ENCODE results near the gene RBMS1. TPM values are rescaled to one million over a fixed set of nuclear protein-coding genes. Genes with fewer than 3 reads are reported as not detected.
A peak's percentile ranks its signal among the peaks of the same experiment; 100 is the strongest.

The RBMS1 gene
- polyA plus RNA-seq, 1 donor from 2014 or later: 19.2 TPM

GRCh38 chr2:160298960-160299359 lies 194.6 kb downstream of the RBMS1 start:
- Mint-ChIP-seq H3K4me1 (peaks cover 0 to 2% (median 1%) of the 10 kb centered on the region in 3 donors), H3K27me3 (no peaks in the 10 kb centered on the region), H3K36me3 (peaks cover 12% of the 10 kb centered on the region)

GRCh38 chr2:160295519-160296207 lies 197.9 kb downstream of the RBMS1 start:
- Mint-ChIP-seq H3K9me3 (no peaks in the 10 kb centered on the region), H3K27me3 (no peaks in the 10 kb centered on the region), H3K36me3 (peaks cover 15% of the 10 kb centered on the region), H3K4me3 (no peak overlapping the region), H3K27ac (peak overlapping the region in 1 of 3 donors; percentile 63), H3K4me1 (peaks cover 0 to 2% (median 1%) of the 10 kb centered on the region in 3 donors)

More at GRCh38 chr2:160298960-160299359, 194.6 kb downstream of the RBMS1 start:
- H3K4me3 Mint-ChIP-seq: no peak overlapping the region
- H3K9me3 Mint-ChIP-seq: no peaks in the 10 kb centered on the region
- peak overlapping the region in 2 of 3 donors; percentile 1 to 6 for H3K27ac Mint-ChIP-seq

DNA sequence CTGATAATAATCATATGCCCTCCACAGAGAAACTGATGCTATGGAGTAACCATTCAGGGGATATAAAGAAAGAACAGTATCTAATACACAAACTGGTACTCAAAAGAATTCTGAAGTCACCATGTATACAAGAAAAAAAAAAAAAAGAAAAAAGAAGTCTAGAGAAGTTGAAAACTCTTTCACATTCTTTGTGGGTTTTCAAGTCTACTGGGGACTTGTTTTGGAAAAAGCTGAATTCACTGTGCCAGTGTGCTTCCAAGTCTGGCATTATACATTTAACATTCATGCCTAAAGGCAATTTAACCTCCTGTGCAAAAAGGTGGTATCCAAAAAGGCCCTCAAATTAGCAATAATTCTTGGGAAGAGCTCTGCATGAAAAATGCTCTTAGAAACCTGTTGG lies 198.7 kb downstream of the RBMS1 start:
- Mint-ChIP-seq H3K36me3 (peaks cover 12% of the 10 kb centered on the region), H3K4me1 (peaks cover 0 to 3% (median 2%) of the 10 kb centered on the region in 3 donors), H3K27me3 (no peaks in the 10 kb centered on the region), H3K9me3 (no peaks in the 10 kb centered on the region), H3K4me3 (no peak overlapping the region), H3K27ac (peak overlapping the region in 1 of 3 donors; percentile 63)

- peaks cover 0 to 3% (median 2%) of the 10 kb centered on the region in 3 donors for H3K4me1 Mint-ChIP-seq
- H3K27me3 Mint-ChIP-seq: no peaks in the 10 kb centered on the region
- no peak overlapping the region for H3K4me3 Mint-ChIP-seq
- peaks cover 12% of the 10 kb centered on the region for H3K36me3 Mint-ChIP-seq
- no peak overlapping the region for H3K27ac Mint-ChIP-seq
- no peaks in the 10 kb centered on the region for H3K9me3 Mint-ChIP-seq
Observed at GRCh38 chr2:160294339-160294803, 199.2 kb downstream of the RBMS1 start.

DNA sequence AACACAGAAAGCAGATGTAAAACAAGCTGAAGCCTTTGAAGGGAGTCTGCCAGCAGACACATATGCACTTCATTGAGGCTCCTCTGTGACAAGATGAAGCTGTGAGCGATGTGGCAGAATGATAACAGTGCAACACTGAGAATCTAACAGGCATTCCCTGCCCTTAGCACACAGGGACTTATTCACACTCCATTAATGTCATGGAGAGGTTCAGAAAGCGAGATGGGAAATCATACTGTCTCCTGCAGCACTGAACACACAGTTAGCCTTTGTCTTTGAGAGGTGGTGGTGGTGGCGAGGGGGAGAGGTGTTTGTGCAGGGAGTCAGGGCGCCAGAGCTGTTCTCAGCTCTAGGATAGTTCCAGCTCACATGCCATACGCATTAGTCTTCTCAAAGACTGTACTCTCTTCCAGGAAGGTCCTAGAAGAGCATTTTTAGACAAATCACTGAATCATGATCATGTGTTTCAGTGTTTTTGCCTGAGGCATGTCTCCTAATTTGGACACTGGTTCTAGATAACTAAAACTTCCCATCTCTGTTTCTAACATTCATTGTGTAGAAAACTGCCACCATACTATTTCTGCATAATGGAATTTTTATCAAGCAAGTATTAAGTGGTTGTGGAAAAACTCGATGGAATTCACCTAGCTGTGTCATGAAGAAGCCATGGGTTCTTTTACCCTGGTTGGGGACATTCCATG lies 200.1 kb downstream of the RBMS1 start:
- no peaks in the 10 kb centered on the region for H3K9me3 Mint-ChIP-seq
- H3K4me3 Mint-ChIP-seq: no peak overlapping the region
- H3K36me3 Mint-ChIP-seq: peaks cover 11% of the 10 kb centered on the region
- no peaks in the 10 kb centered on the region for H3K27me3 Mint-ChIP-seq
- H3K4me1 Mint-ChIP-seq: peaks cover 0 to 3% (median 2%) of the 10 kb centered on the region in 3 donors
- H3K27ac Mint-ChIP-seq: no peak overlapping the region

- H3K9me3 Mint-ChIP-seq: no peaks in the 10 kb centered on the region
- H3K36me3 Mint-ChIP-seq: peaks cover 3% of the 10 kb centered on the region
- peak overlapping the region in 1 of 3 donors; percentile 44 for H3K27ac Mint-ChIP-seq
- H3K27me3 Mint-ChIP-seq: no peaks in the 10 kb centered on the region
- H3K4me3 Mint-ChIP-seq: no peak overlapping the region
- H3K4me1 Mint-ChIP-seq: peaks cover 0 to 3% (median 0%) of the 10 kb centered on the region in 3 donors
Observed at GRCh38 chr2:160292225-160292624, 201.4 kb downstream of the RBMS1 start.

- no peak overlapping the region for H3K4me3 Mint-ChIP-seq
- peaks cover 5% of the 10 kb centered on the region for H3K36me3 Mint-ChIP-seq
- H3K27me3 Mint-ChIP-seq: no peaks in the 10 kb centered on the region
- H3K4me1 Mint-ChIP-seq: peaks cover 0 to 1% (median 0%) of the 10 kb centered on the region in 3 donors
- H3K9me3 Mint-ChIP-seq: no peaks in the 10 kb centered on the region
- peak overlapping the region in 1 of 3 donors; percentile 53 for H3K27ac Mint-ChIP-seq
Observed at GRCh38 chr2:160291382-160291781, 202.2 kb downstream of the RBMS1 start.

GRCh38 chr2:160290598-160290997 lies 203.0 kb downstream of the RBMS1 start:
- Mint-ChIP-seq H3K36me3 (peaks cover 5% of the 10 kb centered on the region), H3K4me1 (peaks cover 0 to 1% (median 0%) of the 10 kb centered on the region in 3 donors), H3K27me3 (no peaks in the 10 kb centered on the region), H3K9me3 (no peaks in the 10 kb centered on the region), H3K27ac (no peak overlapping the region), H3K4me3 (no peak overlapping the region)

- no peak overlapping the region for H3K4me3 Mint-ChIP-seq
- H3K27me3 Mint-ChIP-seq: no peaks in the 10 kb centered on the region
- peaks cover 0 to 1% (median 0%) of the 10 kb centered on the region in 3 donors for H3K4me1 Mint-ChIP-seq
- no peaks in the 10 kb centered on the region for H3K9me3 Mint-ChIP-seq
- H3K27ac Mint-ChIP-seq: no peak overlapping the region
- H3K36me3 Mint-ChIP-seq: peaks cover 5% of the 10 kb centered on the region
Observed at GRCh38 chr2:160289831-160290230, 203.8 kb downstream of the RBMS1 start.

DNA sequence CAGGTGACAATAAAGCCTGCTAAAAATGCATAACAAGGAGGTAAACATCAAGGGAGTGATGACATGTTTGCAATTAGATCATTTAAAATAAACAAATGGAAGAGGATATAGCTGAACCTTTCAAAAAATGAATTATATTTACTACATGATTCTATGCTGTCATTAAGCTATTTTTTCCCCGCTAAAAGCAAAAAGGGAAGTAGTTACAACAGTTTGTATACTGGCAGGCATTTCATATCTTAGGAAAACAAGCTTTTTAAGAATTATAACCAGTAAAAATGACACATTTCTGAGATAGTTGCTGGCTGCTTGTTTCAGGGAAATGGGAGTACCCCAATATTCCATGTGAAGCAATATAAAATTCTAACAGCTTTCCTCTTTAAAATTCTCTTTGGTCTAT lies 204.5 kb downstream of the RBMS1 start:
- Mint-ChIP-seq H3K9me3 (no peaks in the 10 kb centered on the region), H3K36me3 (peaks cover 6% of the 10 kb centered on the region), H3K27ac (no peak overlapping the region), H3K4me3 (no peak overlapping the region), H3K4me1 (peaks cover 0 to 1% (median 0%) of the 10 kb centered on the region in 3 donors), H3K27me3 (no peaks in the 10 kb centered on the region)

- H3K27ac Mint-ChIP-seq: peak overlapping the region in 1 of 3 donors; percentile 47
- peaks cover 0 to 1% (median 0%) of the 10 kb centered on the region in 3 donors for H3K4me1 Mint-ChIP-seq
- no peaks in the 10 kb centered on the region for H3K9me3 Mint-ChIP-seq
- no peaks in the 10 kb centered on the region for H3K27me3 Mint-ChIP-seq
- no peak overlapping the region for H3K4me3 Mint-ChIP-seq
- H3K36me3 Mint-ChIP-seq: peaks cover 6% of the 10 kb centered on the region
Observed at GRCh38 chr2:160288324-160288723, 205.3 kb downstream of the RBMS1 start.

DNA sequence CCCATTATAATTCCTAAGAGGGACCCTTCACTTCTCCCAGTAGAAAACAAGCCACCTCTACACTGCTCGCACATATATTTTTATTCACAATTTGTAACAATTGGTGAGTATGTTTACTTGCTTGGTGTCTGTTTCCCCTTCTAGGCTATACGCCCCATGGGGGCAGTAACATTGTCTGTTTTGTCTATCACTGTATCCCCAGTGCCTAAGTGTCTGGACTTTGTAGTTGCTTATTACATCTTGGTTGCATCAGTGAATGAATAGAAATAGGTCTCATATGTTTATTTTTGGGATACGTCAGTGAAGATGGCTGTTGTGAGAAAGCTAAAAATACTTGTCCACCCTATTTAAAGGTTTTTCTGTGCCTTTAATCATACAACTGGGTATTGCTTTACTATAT lies 206.1 kb downstream of the RBMS1 start:
- Mint-ChIP-seq H3K4me1 (peaks cover 0 to 1% (median 1%) of the 10 kb centered on the region in 3 donors), H3K27me3 (no peaks in the 10 kb centered on the region), H3K4me3 (no peak overlapping the region), H3K9me3 (no peaks in the 10 kb centered on the region), H3K36me3 (peaks cover 5% of the 10 kb centered on the region), H3K27ac (no peak overlapping the region)

GRCh38 chr2:160286551-160286950 lies 207.1 kb downstream of the RBMS1 start:
- Mint-ChIP-seq H3K27me3 (no peaks in the 10 kb centered on the region), H3K4me1 (peaks cover 0 to 1% (median 1%) of the 10 kb centered on the region in 3 donors), H3K36me3 (peaks cover 3% of the 10 kb centered on the region), H3K9me3 (no peaks in the 10 kb centered on the region), H3K27ac (no peak overlapping the region), H3K4me3 (no peak overlapping the region)

DNA sequence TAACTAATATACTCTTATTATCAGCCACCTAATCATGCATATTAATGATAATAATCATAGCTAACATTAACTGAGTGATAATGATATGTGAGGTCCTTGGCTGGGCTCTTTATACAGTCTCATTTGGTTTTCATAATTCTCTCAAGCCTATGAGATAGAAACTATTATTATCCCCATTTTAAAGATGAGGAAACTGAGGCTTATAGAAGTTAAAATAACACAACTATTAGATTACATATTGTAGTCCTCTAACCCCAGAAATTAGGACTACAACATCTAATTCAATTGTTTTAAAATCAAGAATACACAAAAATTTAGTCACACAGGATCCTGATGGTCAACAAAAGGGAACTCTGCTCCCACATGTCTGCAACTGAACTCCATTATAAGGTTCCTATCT lies 209.9 kb downstream of the RBMS1 start:
- peaks cover 7% of the 10 kb centered on the region for H3K36me3 Mint-ChIP-seq

GRCh38 chr2:160282063-160282580 lies 211.5 kb downstream of the RBMS1 start:
- no peaks in the 10 kb centered on the region for H3K9me3 Mint-ChIP-seq
- no peaks in the 10 kb centered on the region for H3K27me3 Mint-ChIP-seq
- peaks cover 0 to 1% (median 0%) of the 10 kb centered on the region in 3 donors for H3K4me1 Mint-ChIP-seq
- peak overlapping the region in 1 of 3 donors; percentile 31 for H3K27ac Mint-ChIP-seq
- H3K4me3 Mint-ChIP-seq: no peak overlapping the region
- peaks cover 7% of the 10 kb centered on the region for H3K36me3 Mint-ChIP-seq

More for the DNA sequence above, 209.9 kb downstream of the RBMS1 start:
- no peaks in the 10 kb centered on the region for H3K27me3 Mint-ChIP-seq
- no peaks in the 10 kb centered on the region for H3K9me3 Mint-ChIP-seq
- H3K27ac Mint-ChIP-seq: no peak overlapping the region
- no peak overlapping the region for H3K4me3 Mint-ChIP-seq
- H3K4me1 Mint-ChIP-seq: peaks cover 0 to 1% (median 0%) of the 10 kb centered on the region in 3 donors
